GM12878 (cell line): ENCODE data around the gene UBA5.
A peak's percentile ranks its signal among the peaks of the same experiment; 100 is the strongest.

Experiments used
- ASH2L ChIP-seq: fragments of 300-600, 200-600 bp; sonication (generic); IDR thresholded peaks from 2 replicates; pipeline ENCODE4 v1.6.1; 2017; ENCODE audit warnings: low read depth, mild to moderate bottlenecking, borderline replicate concordance
- CTCF ChIP-seq, 3 experiments: IDR thresholded peaks in 2 of 3; conservative IDR thresholded peaks in 1 of 3; 2 replicates each; pipeline ENCODE4 v1.5.1; 2011; ENCODE audit warnings: low read depth in 3 of 3, low read length in 3 of 3, mild to moderate bottlenecking in 3 of 3, control low read depth in 2 of 3, moderate library complexity in 2 of 3, inconsistent platforms in 1 of 3, mixed read lengths in 1 of 3; ENCODE audit not compliant: control insufficient read depth in 2 of 3, insufficient read depth in 1 of 3; ENCODE audit errors: extremely low read depth in 1 of 3
- EZH2 ChIP-seq: IDR thresholded peaks from 2 replicates; pipeline ENCODE4 v1.6.1; 2012; ENCODE audit warnings: low read depth, mild to moderate bottlenecking, control low read depth, inconsistent platforms, low read length, borderline replicate concordance; ENCODE audit not compliant: control insufficient read depth
- FOXM1 ChIP-seq: IDR thresholded peaks from 2 replicates; pipeline ENCODE4 v1.6.1; 2012; ENCODE audit warnings: low read depth, mild to moderate bottlenecking, inconsistent platforms, low read length, moderate library complexity
- NFYA ChIP-seq: IDR thresholded peaks from 2 replicates; pipeline ENCODE4 v1.6.1; 2011; ENCODE audit warnings: low read depth, mild to moderate bottlenecking, low read length, improper control_type of control experiment, borderline replicate concordance
- NRF1 ChIP-seq: conservative IDR thresholded peaks from 2 replicates; pipeline ENCODE4 v1.6.1; 2011; ENCODE audit warnings: mild to moderate bottlenecking, low read depth, low read length, improper control_type of control experiment
- PBX3 ChIP-seq: IDR thresholded peaks from 2 replicates; pipeline ENCODE4 v1.6.1; 2011; ENCODE audit warnings: mild to moderate bottlenecking, low read depth, low read length, moderate library complexity; ENCODE audit not compliant: insufficient replicate concordance
- RFX5 ChIP-seq: IDR thresholded peaks from 2 replicates; pipeline ENCODE4 v1.6.1; 2011; ENCODE audit warnings: low read depth, low read length, improper control_type of control experiment
- SMARCA5 ChIP-seq: fragments of 450-650 bp; IDR thresholded peaks from 2 replicates; pipeline ENCODE4 v1.6.1; 2017; ENCODE audit warnings: mild to moderate bottlenecking
- SMC3 ChIP-seq: IDR thresholded peaks from 2 replicates; pipeline ENCODE4 v1.6.1; 2011; ENCODE audit warnings: low read length, improper control_type of control experiment, borderline replicate concordance
- SRF ChIP-seq, 2 experiments: IDR thresholded peaks; 2 replicates each; pipeline ENCODE4 v1.6.1; 2011; ENCODE audit warnings: low read depth in 2 of 2, low read length in 2 of 2, mild to moderate bottlenecking in 1 of 2, moderate library complexity in 1 of 2
- SUPT20H ChIP-seq: IDR thresholded peaks from 2 replicates; pipeline ENCODE4 v1.6.1; 2011; ENCODE audit warnings: low read depth, mild to moderate bottlenecking, low read length, moderate library complexity, borderline replicate concordance; ENCODE audit not compliant: control insufficient read depth
- USF2 ChIP-seq: IDR thresholded peaks from 2 replicates; pipeline ENCODE4 v1.6.1; 2011; ENCODE audit warnings: low read depth, low read length, improper control_type of control experiment, borderline replicate concordance
- ZBTB33 ChIP-seq: fragments of 450-650 bp; IDR thresholded peaks from 2 replicates; pipeline ENCODE4 v1.6.1; 2017; ENCODE audit warnings: mild to moderate bottlenecking

GRCh38 chr3:132726341-132726823 lies 66.3 kb downstream of the UBA5 start:
- no peak for TF ChIP-seq ASH2L
- peak; percentile 53 to 71 (median 59); a peak in 5 of 6 replicates for TF ChIP-seq CTCF (IDR thresholded peaks at IDR 0.05 in 2 of 3, conservative IDR thresholded peaks at IDR 0.05 in 1 of 3; ENCODE audit: control insufficient read depth in 2 of 3, extremely low read depth in 1 of 3, insufficient read depth in 1 of 3, low read depth in 3 of 3, low read length in 3 of 3)
- no peak for TF ChIP-seq FOXM1
- TF ChIP-seq NFYA, result no peak
- TF ChIP-seq EZH2, result no peak
- no peak for TF ChIP-seq PBX3
- no peak for TF ChIP-seq NRF1
- TF ChIP-seq SRF (IDR thresholded peaks at IDR 0.05; ENCODE audit: low read depth in 2 of 2, low read length in 2 of 2), result no peak
- no peak for TF ChIP-seq SMARCA5
- no peak for TF ChIP-seq USF2
- no peak for TF ChIP-seq RFX5
- TF ChIP-seq SMC3, result peak; percentile 46; the same call in 1 of the 2 replicates
- TF ChIP-seq ZBTB33, result no peak
- no peak for TF ChIP-seq SUPT20H
